GM11168 (cell line): ENCODE results near the gene TBC1D10B.

Experiments
- in situ Hi-C: fragments of 300-500 bp; cut with MboI; formaldehyde crosslinking; loops from one replicate; pipeline ENCODE4 v1.12.0; 2022; ENCODE audit warnings: low sequenced_read_pairs; ENCODE audit not compliant: unreplicated experiment

The TBC1D10B gene

DNA sequence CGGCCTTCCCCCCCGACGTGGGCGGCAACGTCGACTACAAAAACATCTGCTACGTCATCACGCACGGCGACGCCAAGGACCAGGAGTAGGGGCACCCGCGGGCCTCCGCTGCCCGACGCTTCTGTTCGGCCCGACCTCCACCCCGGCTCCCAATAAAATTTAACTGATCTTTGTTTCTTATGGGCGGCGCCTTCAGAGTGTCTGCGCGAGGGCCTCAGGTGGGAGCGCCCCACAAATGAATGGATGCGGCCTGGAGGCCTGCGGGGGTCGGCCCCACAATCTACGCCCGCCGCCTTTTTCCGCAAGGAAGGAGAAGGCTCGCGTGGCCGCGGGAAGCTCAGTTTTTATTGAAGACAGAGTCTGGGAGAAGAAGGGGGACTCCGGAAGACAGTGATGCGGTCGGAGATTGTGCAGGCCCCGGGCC lies 7.5 kb upstream of the TBC1D10B start:
- in situ Hi-C loops = no loop called here

DNA sequence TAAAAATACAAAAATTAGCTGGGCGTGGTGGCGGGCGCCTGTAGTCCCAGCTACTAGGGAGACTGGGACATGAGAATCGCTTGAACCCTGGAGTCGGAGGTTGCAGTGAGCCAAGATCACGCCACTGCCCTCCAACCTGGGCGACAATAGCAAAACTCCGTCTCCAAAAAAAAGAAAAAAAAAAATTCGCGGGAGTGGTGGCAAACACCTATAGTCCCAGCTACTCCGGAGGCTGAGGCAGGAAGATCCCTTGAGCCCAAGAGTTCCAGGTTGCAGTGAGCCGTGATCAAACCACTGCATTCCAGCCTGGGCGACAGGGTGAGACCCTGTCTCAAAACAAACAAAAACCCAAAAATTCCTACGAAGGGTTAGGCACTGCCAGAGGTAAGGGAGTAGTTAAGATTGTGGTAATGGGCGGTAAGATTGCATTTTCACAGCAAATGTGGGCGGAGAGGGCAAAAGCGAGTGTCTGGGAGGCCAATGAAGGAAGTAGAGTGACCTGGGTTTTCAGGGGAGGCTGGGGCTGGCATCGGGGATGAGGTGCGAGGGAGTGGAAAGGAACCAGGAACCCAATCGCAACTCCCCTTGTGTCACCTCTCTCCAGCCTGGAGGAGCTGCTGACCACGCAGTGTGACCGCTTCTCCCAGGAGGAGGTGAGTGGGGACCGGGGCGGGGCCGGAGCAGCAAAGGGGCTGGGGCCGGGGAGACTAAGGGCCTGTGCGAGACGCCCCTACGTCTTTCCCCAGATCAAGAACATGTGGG lies 6.9 kb upstream of the TBC1D10B start:
- in situ Hi-C loops = no loop called here

DNA sequence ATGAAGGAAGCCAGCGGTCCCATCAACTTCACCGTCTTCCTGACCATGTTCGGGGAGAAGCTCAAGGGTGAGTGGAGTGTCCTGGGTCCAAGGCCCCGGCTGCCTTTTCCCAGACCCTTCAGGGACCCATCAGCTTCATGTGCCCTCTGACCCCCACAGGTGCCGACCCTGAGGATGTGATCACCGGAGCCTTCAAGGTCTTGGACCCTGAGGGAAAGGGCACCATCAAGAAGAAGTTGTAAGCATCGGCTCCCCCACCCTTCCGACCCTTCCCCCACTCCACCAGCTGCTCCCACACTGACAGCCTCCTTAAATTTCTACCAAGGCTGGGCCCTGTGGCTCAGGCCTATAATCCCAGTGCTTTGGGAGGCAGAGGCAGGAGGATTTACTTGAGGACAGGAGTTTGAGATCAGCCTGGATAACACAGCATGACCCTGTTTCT lies 6.2 kb upstream of the TBC1D10B start:
- in situ Hi-C loops = no loop called here

DNA sequence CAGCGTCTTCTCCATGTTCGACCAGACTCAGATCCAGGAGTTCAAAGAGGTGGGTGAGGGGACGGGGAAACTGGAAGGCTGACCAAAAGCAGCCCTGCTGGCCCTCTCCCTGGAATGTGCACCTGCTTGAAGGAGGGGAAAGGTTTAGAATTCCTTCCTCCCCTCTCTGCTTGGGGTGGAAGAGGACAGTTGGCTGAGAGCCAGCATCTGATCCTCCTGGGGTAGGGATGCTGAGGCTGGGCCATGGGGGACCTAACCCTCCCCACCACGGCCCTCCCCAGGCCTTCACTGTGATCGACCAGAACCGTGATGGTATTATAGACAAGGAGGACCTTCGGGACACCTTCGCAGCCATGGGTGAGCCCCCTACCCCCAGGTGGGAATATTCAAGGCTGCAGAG lies 5.6 kb upstream of the TBC1D10B start:
- in situ Hi-C loops = no loop called here

DNA sequence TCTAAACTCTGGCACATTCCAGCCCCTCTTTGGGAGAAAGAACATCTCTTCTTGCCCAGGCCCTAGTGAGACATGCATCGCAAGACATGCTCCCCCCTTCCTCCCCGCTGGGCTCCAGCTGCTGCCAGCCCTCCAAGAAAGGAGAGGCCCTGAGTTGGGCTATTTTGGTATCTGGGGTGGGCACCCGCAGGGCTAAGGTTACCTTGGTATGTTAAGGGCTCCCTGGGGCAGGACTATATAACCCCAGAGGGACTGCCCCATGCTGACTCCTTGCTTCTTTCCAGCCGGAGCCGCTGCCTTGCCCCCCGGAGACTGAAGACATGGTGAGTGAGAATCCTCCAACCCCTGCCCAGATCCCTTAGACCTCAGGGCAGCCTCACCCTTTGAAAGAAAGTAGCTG lies 4.2 kb upstream of the TBC1D10B start, which contains the start of gene MYL11:
MYL11 (plus strand) TSS at position 265 of the 400 bp plus-strand sequence; CDS start at position 321, 56 bp downstream.
- in situ Hi-C loops = loop anchor here (25.0 kb wide), 1 partner anchor 162 kb away; no protein-coding TSS in a partner anchor

DNA sequence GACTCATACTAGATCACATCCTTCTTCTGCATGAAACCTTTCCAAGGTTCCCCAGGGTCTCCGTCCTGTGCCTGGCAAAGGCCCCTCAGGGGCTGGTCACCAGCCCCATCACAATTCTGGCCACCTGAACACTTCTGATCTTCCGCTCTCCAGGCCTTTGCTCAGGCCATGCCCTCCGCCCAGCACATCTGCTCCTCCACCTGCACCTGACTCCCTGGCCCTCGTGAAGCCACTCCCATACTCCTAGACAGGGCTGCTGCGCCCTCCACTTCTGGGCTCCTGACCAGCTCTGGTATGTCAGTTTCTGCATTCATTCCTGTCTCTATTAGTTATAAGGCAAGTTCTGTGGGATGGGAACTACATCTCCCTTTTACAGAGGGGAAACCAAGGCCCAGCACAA lies 2.4 kb upstream of the TBC1D10B start:
- in situ Hi-C loops = loop anchor here (25.0 kb wide), 1 partner anchor 160 kb away; no protein-coding TSS in a partner anchor

DNA sequence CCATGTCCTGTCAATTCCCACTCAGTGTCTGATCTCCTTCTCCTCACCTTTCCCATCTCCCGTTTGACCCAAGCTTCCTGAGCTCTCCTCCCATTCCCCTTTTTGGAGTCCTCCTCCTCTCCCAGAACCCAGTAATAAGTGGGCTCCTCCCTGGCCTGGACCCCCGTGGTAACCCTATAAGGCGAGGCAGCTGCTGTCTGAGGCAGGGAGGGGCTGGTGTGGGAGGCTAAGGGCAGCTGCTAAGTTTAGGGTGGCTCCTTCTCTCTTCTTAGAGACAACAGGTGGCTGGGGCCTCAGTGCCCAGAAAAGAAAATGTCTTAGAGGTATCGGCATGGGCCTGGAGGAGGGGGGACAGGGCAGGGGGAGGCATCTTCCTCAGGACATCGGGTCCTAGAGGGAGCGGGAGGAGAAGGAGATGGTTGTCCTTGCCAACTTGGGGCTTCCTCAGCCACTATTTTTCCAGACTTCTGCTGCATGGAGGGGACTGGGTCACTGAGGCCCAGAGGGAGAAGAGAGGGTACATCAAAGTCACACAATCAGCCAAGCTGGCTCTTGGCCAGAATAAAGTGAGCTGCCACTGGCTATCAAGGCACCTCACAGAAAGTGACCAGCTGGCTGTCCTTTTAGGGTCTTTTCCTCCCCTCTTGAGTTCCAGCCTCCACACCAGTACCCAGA lies 1.9 kb upstream of the TBC1D10B start:
- in situ Hi-C loops = loop anchor here (25.0 kb wide), 1 partner anchor 160 kb away; no protein-coding TSS in a partner anchor

DNA sequence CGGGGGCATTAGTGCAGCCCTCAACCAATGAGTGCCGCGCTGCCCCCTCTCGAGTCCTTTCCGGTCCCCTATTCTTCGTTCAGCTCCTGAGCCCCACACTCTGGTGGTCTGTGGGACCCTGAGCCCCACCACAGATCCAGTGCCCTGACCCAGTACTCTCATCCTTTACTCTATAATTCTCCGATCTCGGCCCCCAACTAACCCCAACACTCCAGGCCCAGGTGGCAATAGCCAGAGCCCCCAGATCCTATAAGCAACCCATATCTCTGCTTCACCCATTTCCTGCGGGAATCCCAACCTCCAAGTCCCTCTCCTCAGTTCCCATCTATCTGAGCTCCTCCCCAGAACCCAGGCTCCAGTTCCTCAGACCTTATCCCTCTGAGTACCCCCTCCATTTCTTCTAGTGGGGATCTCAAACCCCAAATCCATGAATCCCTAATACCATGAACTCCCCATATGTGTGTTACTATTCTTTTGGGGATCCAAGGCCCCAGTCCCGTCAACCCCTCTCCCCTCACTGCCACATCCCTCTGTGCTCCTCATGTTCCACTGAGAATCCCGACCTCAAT lies 1.0 kb upstream of the TBC1D10B start:
- in situ Hi-C loops = loop anchor here (25.0 kb wide), 1 partner anchor 159 kb away; no protein-coding TSS in a partner anchor

DNA sequence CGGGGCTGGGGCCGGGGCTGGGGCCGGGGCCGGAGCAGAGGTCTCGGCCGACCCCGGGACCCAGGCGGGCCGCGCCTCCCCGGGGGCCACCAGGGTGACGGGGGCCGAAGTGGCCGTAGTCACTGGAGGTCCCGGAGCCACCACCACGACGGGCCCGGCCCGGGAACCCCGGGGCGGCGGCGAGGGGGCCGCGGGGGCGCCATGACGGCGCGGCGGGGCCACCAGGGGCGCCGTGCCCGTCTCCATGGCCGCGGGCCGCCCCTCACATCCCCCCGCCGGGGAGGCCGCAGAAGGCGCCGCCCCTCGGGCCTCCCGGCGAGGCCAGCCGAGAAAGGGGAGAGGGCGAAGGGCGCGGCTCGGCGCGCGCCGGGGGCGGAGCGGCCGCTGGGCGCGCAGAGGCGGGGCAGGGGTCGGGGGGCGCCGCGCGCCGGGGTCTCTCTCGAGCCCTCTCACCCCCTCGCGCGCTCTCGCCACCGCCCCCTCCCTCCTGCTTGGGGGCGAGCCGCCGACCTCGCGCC lies 297 bp downstream of the TBC1D10B start:
- in situ Hi-C loops = loop anchor here (25.0 kb wide), 1 partner anchor 158 kb away; no protein-coding TSS in a partner anchor

DNA sequence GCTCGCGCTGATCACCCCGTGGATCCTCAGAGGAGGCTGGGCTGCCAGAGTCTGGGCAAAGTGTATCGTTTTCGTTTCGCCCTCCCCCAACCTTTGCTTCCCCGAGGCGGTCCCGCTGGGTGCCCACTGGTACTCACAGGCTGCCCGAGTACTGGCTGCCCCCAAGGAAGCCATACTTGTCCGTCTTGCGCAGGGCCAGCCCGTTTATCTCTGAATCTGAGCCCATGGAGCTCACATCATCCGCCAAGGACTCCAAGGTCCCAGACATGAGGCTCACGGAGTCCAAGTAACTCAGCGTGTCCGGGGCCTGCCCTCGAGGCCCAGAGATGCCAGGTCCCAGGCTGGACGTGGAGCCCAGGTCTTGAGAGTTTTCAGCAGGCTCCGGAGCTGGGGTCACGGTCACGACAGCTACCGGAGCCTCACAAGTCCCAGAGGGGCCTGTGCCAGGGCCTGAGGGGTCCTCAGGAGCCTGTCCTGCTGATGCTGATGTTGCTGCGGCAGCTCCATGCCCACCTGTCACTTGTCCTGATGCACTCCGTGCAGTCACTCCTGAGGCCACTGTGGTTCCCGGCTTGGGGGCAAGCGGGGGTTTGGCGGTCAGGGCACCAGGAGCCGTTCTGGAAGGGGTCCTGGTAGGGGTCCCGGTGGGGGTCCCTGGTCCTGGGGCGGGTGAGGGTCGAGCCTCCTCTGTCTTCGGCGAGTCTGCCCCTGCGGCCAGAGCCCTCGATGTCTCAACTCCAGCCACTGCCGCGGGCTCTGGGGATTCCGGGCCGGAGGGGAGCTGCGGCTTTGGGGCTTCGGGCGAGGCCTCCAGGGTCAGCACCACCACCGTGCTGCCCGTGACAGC lies 980 bp downstream of the TBC1D10B start:
- in situ Hi-C loops = loop anchor here (25.0 kb wide), 1 partner anchor 157 kb away; no protein-coding TSS in a partner anchor

DNA sequence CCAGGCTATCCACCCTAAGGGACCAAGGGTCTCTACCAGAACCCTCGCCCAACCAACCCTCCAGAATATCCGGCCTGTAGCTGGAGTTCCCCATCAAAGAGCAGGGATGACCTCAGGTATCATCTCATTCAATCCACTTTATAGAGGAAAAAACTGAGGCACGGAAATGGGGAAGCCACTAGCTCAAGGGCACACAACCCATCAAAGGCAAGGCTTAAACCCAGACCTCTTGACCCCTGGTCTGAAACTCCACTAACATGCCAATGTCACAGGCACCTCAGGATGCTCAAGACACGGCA lies 1.6 kb downstream of the TBC1D10B start:
- in situ Hi-C loops = loop anchor here (25.0 kb wide), 1 partner anchor 156 kb away; no protein-coding TSS in a partner anchor

DNA sequence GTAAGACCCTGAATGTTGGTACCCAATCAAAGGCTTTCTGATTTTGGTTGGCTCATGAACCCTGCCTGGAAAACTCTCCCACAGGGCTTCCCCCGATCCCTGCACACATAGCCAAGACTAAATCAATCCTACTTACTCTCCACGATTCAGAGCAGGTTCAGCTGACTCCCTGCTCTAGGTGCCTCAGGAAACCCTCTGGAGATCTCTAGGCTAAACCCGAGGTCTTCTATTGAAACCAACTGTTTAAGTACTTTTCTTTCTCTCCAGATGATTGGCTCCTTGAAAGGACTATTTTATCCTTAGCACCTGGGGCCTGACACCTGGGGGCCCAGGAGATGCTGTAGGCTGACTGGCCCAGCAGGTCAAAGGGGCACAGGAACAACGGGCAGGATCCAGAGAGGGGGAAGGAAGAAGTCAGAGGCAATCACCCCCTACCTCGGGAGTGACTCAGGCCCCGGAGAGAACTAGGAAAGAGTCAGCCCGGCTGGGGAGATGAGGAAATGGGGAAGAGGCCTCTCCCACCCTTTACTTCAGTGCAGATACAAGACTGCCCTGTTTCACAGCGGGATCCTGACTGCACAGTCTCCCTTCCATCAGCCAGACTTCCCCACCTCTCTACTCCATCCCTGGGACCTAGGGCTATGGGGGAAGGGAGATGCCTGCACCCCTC lies 2.0 kb downstream of the TBC1D10B start:
- in situ Hi-C loops = loop anchor here (25.0 kb wide), 1 partner anchor 156 kb away; no protein-coding TSS in a partner anchor

DNA sequence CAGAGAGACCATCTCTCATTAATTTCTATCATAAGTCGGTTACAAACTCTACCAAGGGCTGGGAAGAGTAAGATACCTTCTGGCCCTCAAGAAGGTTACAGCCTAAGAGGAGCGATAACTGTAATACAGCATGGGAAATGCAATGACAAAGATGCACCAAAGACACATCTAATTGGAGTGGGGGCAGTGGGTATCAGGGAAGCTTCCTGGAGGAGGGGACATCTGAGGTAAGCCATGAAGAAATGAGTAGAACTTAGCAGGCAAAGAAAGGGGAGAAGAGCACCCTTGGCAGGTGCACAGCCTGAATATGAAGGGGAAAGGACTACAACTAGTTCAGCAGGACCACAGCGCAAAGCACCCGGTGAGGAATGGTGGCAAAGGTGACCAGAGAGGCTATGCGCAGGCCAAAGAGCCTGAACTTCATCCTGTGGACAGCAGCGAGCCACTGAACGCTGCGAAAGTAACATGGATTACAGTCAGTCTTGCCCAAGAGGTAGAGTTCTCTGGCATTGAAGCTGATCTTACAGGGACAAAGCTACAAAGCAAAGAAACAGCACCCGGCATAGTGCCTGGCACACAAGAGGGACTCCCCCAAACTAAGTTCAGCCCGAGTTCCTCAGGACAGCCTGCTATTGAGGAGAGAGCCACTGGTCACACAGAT lies 2.8 kb downstream of the TBC1D10B start:
- in situ Hi-C loops = loop anchor here (25.0 kb wide), 1 partner anchor 155 kb away; no protein-coding TSS in a partner anchor

DNA sequence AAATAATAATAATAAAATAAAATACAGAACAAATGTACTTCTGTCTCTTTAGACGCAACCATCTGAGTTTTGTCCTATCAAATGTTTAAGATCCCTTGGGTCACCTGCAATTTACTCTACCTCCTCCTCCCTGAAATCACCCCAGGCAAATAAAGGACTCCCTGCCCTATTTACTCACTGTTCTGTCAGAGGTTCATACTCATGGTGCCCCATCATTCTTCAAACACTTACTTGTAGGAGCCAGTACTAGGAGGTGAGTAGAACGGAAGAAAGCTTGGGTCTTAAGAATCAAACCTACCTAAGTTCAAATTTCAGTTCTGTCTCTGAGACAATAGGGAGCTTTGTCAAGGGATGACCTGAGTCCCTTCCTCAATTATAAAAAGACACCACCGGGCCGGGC lies 3.8 kb downstream of the TBC1D10B start:
- in situ Hi-C loops = loop anchor here (25.0 kb wide), 1 partner anchor 154 kb away; no protein-coding TSS in a partner anchor

DNA sequence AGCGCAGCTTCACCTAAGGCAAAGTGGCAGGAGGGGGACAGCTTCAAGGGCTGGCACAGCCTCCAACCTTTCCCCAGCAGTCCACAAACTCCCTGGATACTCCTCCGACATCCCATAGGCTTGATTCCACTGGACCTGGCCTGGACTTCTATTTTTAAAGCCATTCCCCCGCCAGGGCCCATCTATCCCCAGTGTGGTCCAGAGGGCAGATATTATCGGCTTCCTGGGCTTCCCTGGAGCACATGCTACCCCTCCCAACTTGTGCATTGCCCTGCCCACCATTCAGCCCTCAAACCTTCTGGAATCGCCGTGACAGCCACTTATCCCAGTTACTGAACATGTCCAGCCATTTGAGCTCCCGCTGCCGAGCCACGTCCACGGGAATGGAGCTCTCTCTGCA lies 5.1 kb downstream of the TBC1D10B start:
- in situ Hi-C loops = loop anchor here (25.0 kb wide), 1 partner anchor 153 kb away; no protein-coding TSS in a partner anchor

DNA sequence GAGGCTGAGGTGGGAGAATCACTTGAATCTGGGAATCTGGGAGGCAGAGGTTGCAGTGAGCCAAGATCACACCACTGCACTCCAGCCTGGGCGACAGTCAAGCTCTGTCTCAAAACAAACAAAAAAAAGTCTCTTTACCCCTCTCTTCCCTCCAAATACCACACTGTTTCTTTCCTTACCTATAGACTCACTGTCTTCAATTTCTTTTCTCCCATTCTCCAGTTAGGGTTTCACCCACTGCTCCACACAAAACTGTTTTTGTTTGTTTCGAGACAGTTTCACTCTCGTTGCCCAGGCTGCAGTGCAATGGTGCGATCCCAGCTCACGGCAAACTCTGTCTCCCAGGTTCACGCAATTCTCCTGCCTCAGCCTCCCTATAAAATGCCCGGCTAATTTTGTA lies 9.1 kb downstream of the TBC1D10B start:
- in situ Hi-C loops = loop anchor here (25.0 kb wide), 1 partner anchor 149 kb away; no protein-coding TSS in a partner anchor

DNA sequence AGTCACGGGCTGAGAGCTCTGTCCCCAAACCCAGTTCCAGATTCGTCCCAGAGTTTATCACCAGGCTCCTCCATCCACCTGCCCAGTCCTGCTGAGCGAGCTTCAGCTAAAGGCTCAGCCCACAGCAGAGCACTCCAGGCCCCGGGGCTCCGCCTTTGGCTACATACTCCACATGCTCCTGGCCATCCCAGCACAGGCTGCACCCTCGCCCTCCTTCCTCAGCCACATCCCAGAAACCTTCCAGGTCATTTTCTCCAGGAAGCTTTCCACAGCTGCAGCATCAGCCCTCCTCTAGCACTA lies 10.5 kb downstream of the TBC1D10B start:
- in situ Hi-C loops = loop anchor here (25.0 kb wide), 1 partner anchor 148 kb away; no protein-coding TSS in a partner anchor
